Measurements from ENCODE around the gene C11orf68.
"Not testable (repeated sequence)": the region's sequence is repeated elsewhere in the genome, so short reads cannot be mapped to it uniquely, and the experiment has no call there.

C11orf68 gene

GRCh38 chr11:65892137-65892540, 26.7 kb downstream of the C11orf68 start:
- not testable (repeated sequence) for H3K36me3 ChIP-seq (ENCODE audit: control insufficient read depth, insufficient read depth, low read length); DNase-seq; H3K27me3 ChIP-seq (replicated peaks; ENCODE audit: control insufficient read depth, insufficient read depth, low read length, poor library complexity, severe bottlenecking); H3K9me3 ChIP-seq (ENCODE audit: control insufficient read depth, low read length)
- H3K27ac ChIP-seq (ENCODE audit: insufficient read depth, low read length, poor library complexity, severe bottlenecking): peak overlapping the region; percentile 90
- H3K4me3 ChIP-seq (ENCODE audit: insufficient read depth, low read depth, low read length, poor library complexity, severe bottlenecking): peak overlapping the region; percentile 79
- H3K4me1 ChIP-seq (ENCODE audit: control insufficient read depth, insufficient read depth, low read length, poor library complexity, severe bottlenecking): peaks cover 45% of the 10 kb centered on the region

GRCh38 chr11:65891219-65892136, 27.4 kb downstream of the C11orf68 start:
- DNase-seq: no peak
- Histone ChIP-seq H3K4me1 (ENCODE audit: control insufficient read depth, insufficient read depth, low read length, poor library complexity, severe bottlenecking) (peaks cover 45% of the 10 kb centered on the region), H3K27ac (ENCODE audit: insufficient read depth, low read length, poor library complexity, severe bottlenecking) (peak overlapping the region; percentile 90), H3K9me3 (ENCODE audit: control insufficient read depth, low read length) (no peaks in the 10 kb centered on the region), H3K27me3 (replicated peaks; ENCODE audit: control insufficient read depth, insufficient read depth, low read length, poor library complexity, severe bottlenecking) (no peaks in the 10 kb centered on the region), H3K4me3 (ENCODE audit: insufficient read depth, low read depth, low read length, poor library complexity, severe bottlenecking) (peak overlapping the region; percentile 79), H3K36me3 (ENCODE audit: control insufficient read depth, insufficient read depth, low read length) (no peaks in the 10 kb centered on the region)

GRCh38 chr11:65890324-65891218, 28.3 kb downstream of the C11orf68 start, which contains the start of gene CCDC85B:
CCDC85B (plus strand) TSS chr11:65890673; CDS start chr11:65890784, 111 bp downstream.
- Histone ChIP-seq H3K4me1 (ENCODE audit: control insufficient read depth, insufficient read depth, low read length, poor library complexity, severe bottlenecking) (peaks cover 45% of the 10 kb centered on the region), H3K27ac (ENCODE audit: insufficient read depth, low read length, poor library complexity, severe bottlenecking) (peak within 1 kb of the TSS; percentile 90), H3K27me3 (replicated peaks; ENCODE audit: control insufficient read depth, insufficient read depth, low read length, poor library complexity, severe bottlenecking) (no peaks in the 10 kb centered on the region), H3K9me3 (ENCODE audit: control insufficient read depth, low read length) (no peaks in the 10 kb centered on the region), H3K36me3 (ENCODE audit: control insufficient read depth, insufficient read depth, low read length) (peaks cover 2% of the 10 kb centered on the region), H3K4me3 (ENCODE audit: insufficient read depth, low read depth, low read length, poor library complexity, severe bottlenecking) (peak within 1 kb of the TSS; percentile 79)
- DNase-seq: peak; percentile 96 to 97 (median 97)

- H3K36me3 ChIP-seq (ENCODE audit: control insufficient read depth, insufficient read depth, low read length): peaks cover 16% of the 10 kb centered on the region
- peak within 1 kb of the TSS; percentile 90 for H3K27ac ChIP-seq (ENCODE audit: insufficient read depth, low read length, poor library complexity, severe bottlenecking)
- H3K4me1 ChIP-seq (ENCODE audit: control insufficient read depth, insufficient read depth, low read length, poor library complexity, severe bottlenecking): peaks cover 38% of the 10 kb centered on the region
- H3K4me3 ChIP-seq (ENCODE audit: insufficient read depth, low read depth, low read length, poor library complexity, severe bottlenecking): peak within 1 kb of the TSS; percentile 79
- no peaks in the 10 kb centered on the region for H3K27me3 ChIP-seq (replicated peaks; ENCODE audit: control insufficient read depth, insufficient read depth, low read length, poor library complexity, severe bottlenecking)
- DNase-seq: peak; percentile 92 to 95 (median 93)
- no peaks in the 10 kb centered on the region for H3K9me3 ChIP-seq (ENCODE audit: control insufficient read depth, low read length)
Observed at GRCh38 chr11:65888163-65888814, 30.6 kb downstream of the C11orf68 start, which contains the start of gene FIBP. FIBP (minus strand) TSS chr11:65888471; CDS start chr11:65888418, 53 bp downstream.

GRCh38 chr11:65887723-65888162, 31.1 kb downstream of the C11orf68 start:
- no peak for DNase-seq
- Histone ChIP-seq H3K9me3 (ENCODE audit: control insufficient read depth, low read length) (no peaks in the 10 kb centered on the region), H3K4me1 (ENCODE audit: control insufficient read depth, insufficient read depth, low read length, poor library complexity, severe bottlenecking) (peaks cover 33% of the 10 kb centered on the region), H3K27ac (ENCODE audit: insufficient read depth, low read length, poor library complexity, severe bottlenecking) (peak overlapping the region; percentile 90), H3K4me3 (ENCODE audit: insufficient read depth, low read depth, low read length, poor library complexity, severe bottlenecking) (peak overlapping the region; percentile 79), H3K27me3 (replicated peaks; ENCODE audit: control insufficient read depth, insufficient read depth, low read length, poor library complexity, severe bottlenecking) (no peaks in the 10 kb centered on the region), H3K36me3 (ENCODE audit: control insufficient read depth, insufficient read depth, low read length) (peaks cover 22% of the 10 kb centered on the region)

- Histone ChIP-seq H3K36me3 (ENCODE audit: control insufficient read depth, insufficient read depth, low read length) (peaks cover 27% of the 10 kb centered on the region), H3K4me1 (ENCODE audit: control insufficient read depth, insufficient read depth, low read length, poor library complexity, severe bottlenecking) (peaks cover 26% of the 10 kb centered on the region), H3K27ac (ENCODE audit: insufficient read depth, low read length, poor library complexity, severe bottlenecking) (peak overlapping the region; percentile 90), H3K9me3 (ENCODE audit: control insufficient read depth, low read length) (no peaks in the 10 kb centered on the region), H3K4me3 (ENCODE audit: insufficient read depth, low read depth, low read length, poor library complexity, severe bottlenecking) (no peak overlapping the region), H3K27me3 (replicated peaks; ENCODE audit: control insufficient read depth, insufficient read depth, low read length, poor library complexity, severe bottlenecking) (no peaks in the 10 kb centered on the region)
- DNase-seq: no peak
Observed at GRCh38 chr11:65886826-65887722, 31.8 kb downstream of the C11orf68 start.

- DNase-seq: no peak
- Histone ChIP-seq H3K27ac (ENCODE audit: insufficient read depth, low read length, poor library complexity, severe bottlenecking) (no peak overlapping the region), H3K36me3 (ENCODE audit: control insufficient read depth, insufficient read depth, low read length) (peaks cover 27% of the 10 kb centered on the region), H3K4me1 (ENCODE audit: control insufficient read depth, insufficient read depth, low read length, poor library complexity, severe bottlenecking) (peaks cover 22% of the 10 kb centered on the region), H3K9me3 (ENCODE audit: control insufficient read depth, low read length) (no peaks in the 10 kb centered on the region), H3K4me3 (ENCODE audit: insufficient read depth, low read depth, low read length, poor library complexity, severe bottlenecking) (no peak overlapping the region), H3K27me3 (replicated peaks; ENCODE audit: control insufficient read depth, insufficient read depth, low read length, poor library complexity, severe bottlenecking) (no peaks in the 10 kb centered on the region)
Observed at GRCh38 chr11:65885808-65886536, 32.9 kb downstream of the C11orf68 start.

GRCh38 chr11:65885231-65885630, 33.6 kb downstream of the C11orf68 start:
- peaks cover 29% of the 10 kb centered on the region for H3K4me1 ChIP-seq (ENCODE audit: control insufficient read depth, insufficient read depth, low read length, poor library complexity, severe bottlenecking)
- H3K36me3 ChIP-seq (ENCODE audit: control insufficient read depth, insufficient read depth, low read length): peaks cover 27% of the 10 kb centered on the region
- DNase-seq: no peak
- no peak overlapping the region for H3K4me3 ChIP-seq (ENCODE audit: insufficient read depth, low read depth, low read length, poor library complexity, severe bottlenecking)
- no peaks in the 10 kb centered on the region for H3K27me3 ChIP-seq (replicated peaks; ENCODE audit: control insufficient read depth, insufficient read depth, low read length, poor library complexity, severe bottlenecking)
- H3K27ac ChIP-seq (ENCODE audit: insufficient read depth, low read length, poor library complexity, severe bottlenecking): no peak overlapping the region
- H3K9me3 ChIP-seq (ENCODE audit: control insufficient read depth, low read length): no peaks in the 10 kb centered on the region

Measured in effector memory CD4-positive, alpha-beta T cell (primary cell).